HG02798 (cell line): ENCODE measurements around the gene OR2F2.

Experiments
- ATAC-seq: cut with Tn5 transposase; IDR thresholded peaks from one replicate; pipeline ENCODE4 v1.9.1; 2021; ENCODE audit warnings: mild to moderate bottlenecking; ENCODE audit not compliant: unreplicated experiment, poor library complexity

Gene OR2F2

GRCh38 chr7:143913945-143914615, 21.0 kb upstream of the OR2F2 start:
- ATAC-seq: no peak

DNA sequence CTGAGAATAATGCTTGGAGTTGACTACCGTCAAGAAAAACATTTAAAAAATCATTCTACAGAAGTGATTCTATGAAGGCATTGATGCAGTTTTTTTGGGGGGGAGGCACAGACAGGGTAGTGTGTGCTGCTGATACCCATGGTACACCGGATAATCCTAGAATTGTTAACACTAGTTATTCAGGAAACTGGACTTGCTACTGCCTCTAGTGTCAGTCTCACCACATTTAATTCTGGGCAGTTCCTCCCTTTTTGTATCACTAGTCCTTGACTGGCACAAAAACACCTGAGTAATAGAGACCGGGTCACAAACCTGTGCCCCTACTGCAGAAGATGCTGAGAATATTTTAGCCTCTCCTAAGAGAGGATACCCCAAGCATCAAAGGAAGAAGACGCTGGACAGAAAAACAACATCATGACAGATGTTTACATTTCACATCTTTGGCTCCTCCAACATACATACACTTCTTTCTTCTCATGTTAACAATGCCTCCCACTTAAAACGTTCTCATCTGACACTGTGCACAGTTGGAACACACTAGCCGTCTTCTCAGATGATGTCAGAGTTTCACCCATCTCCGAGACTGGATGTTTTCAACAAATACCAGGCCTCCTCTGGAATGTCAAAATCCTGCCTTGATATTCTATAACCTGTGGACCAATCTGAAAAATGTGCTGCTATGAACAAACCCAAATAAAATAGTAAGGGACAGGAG, 19.9 kb upstream of the OR2F2 start:
- ATAC-seq: no peak

DNA sequence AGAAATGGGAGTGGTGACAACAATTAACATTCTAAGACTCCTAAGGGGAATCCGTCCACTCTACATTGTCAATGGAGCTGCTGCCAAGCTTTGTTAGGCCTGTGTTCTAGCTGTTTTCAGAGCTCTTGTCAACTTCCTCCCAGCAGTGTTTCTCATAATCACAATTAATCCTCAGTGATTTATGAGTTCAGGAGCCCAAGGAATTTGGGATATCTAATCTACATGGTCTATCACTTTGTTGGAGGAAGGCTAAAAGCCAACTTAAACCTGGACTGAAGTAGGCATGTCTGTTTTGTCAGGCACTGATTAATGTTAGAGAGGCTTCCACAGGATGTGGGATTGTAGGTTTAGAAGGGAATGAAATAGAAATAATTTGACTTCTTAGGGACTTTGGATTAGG, 10.2 kb upstream of the OR2F2 start:
- no peak for ATAC-seq

DNA sequence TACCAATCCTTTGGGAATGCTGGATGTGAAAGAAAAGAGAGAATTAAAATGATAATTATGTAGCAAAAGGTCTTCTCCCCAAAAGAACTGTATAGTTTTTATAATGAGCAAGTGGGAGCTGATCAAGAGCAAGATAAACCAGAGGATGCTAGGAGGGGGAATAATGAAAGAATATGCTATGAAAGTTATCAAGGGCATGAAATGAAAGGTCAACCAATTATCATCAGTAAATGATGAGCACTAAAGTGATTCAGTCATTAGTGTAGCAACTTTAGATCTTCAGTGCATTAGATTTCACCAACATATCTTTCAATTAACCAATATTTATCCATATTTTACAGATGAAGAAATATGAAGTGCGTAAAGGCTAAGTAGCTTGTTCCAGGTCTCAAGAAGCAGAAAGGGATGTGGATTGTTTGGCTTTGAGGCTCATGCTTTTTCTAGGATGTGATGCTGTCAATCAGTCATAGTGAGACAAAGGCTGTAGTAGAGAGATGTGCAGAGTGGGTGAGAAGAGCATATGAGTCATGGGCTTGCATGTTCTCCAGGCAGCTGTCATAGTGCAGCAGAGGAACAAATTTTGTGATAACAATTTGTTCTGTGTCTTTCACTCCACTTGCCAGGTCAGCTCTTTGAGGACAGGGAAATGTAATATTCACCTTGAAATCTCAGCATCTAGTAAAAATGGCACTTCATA, 5.7 kb upstream of the OR2F2 start:
- peak; percentile 62 for ATAC-seq

DNA sequence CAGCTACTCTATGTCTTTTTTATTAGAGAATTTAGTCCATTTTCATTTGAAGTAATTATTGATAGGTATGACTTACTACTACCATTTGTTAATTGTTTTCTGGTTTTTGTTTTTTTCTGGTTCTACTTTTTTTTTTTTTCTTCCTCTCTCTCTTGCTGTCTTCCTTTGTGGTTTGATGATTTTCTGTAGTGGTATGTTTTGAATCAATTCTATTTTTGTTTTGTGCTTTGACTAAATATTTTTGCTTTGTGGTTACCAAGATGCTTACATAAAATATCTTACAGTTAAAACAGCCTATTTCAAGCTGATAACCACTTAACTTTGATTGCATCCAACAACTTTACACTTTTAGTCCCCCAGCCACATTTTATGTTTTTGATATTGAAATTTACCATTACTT, 3.3 kb upstream of the OR2F2 start:
- no peak for ATAC-seq

GRCh38 chr7:143936087-143937009, 1.3 kb downstream of the OR2F2 start:
- no peak for ATAC-seq

GRCh38 chr7:143938379-143939243, 3.6 kb downstream of the OR2F2 start:
- ATAC-seq: no peak

DNA sequence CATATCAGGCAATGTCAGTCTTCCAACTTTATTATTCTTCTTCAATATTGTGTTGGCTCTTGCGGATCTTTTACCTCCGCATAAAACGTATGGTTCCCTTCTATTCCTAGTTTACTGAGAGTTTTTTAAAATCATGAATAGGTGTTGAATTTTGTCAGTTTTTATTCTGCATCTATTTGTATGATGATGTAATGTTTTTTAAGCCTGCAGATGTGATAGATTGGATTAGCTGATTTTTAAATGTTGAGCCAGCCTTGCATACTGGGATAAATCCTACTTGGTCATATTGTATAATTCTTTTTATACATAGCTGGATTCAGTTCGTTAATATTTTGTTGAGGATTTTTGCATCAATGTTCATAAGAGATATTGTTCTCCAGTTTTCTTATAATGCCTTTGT, 10.4 kb downstream of the OR2F2 start:
- no peak for ATAC-seq

GRCh38 chr7:143947111-143947510, 12.1 kb downstream of the OR2F2 start:
- ATAC-seq: no peak

GRCh38 chr7:143948733-143949132, 13.7 kb downstream of the OR2F2 start:
- no peak for ATAC-seq

GRCh38 chr7:143953421-143953820, 18.4 kb downstream of the OR2F2 start:
- ATAC-seq: no peak

GRCh38 chr7:143954135-143954534, 19.1 kb downstream of the OR2F2 start:
- no peak for ATAC-seq

- no peak for ATAC-seq
Measured at GRCh38 chr7:143954544-143954943, 19.5 kb downstream of the OR2F2 start, which contains the start of gene OR2F1. Gene OR2F1 (plus strand): TSS chr7:143954844. CDS start chr7:143959971, 5,127 bp downstream.

DNA sequence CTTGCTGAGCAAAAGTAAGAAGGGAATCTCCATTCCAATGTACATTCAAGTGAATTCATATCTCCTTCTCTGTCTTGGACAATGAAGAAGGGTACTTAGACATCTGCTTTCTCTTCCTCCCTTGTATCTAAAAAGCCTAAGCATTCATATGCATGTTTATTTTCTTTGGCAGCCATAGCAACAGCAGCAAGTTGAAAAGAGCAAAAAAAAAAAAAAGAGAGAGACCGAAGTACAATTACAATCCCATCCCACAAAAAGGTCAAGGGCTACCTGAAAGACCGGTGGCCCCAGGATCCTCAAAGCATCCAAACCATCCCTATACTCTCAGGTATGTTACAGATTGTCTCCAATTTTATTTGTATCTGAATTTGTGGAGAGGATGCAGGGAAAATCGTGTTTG, 23.7 kb downstream of the OR2F2 start:
- ATAC-seq: no peak

- ATAC-seq: no peak
Measured at GRCh38 chr7:143960813-143961610, 26.0 kb downstream of the OR2F2 start.

DNA sequence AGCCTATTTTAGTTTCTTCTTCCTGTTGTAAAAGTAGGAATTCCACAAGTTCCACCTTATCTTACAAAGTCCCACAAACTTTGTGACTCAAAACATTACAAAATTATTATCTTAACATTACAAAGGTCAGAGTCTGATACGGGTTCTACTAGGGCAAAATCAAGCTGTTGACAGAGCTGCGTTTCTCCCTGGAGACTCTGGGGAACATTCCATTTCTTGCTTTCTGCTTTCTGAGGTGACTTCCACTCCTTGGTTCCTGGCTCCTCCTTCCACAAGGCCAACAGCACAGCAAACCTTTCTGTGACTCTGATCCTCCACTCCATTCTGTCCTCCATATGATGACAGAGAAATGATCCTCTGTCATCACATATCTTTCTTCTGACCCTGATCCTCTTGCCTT, 30.2 kb downstream of the OR2F2 start:
- no peak for ATAC-seq

DNA sequence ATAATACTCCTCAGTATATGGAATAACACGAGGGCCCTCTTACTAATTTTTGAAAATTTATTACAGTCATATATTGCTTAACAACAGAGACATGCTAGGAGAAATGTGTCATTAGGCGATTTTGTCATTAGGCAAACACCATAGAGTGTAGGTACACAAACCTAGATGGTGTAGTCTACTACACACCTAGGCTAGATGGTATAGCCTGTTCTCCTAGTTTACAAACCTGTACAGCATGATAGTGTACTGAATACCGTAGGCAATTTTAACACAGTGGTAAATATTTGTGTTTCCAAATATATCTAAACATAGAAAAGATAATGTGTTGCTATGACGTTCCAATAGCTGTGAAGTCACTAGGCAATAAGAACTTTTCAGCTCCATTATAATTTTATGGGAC, 32.4 kb downstream of the OR2F2 start:
- no peak for ATAC-seq

GRCh38 chr7:143973870-143974416, 38.9 kb downstream of the OR2F2 start:
- no peak for ATAC-seq
